SU-DHL-6 (cell line): Measurements from ENCODE around the gene LINGO1.

Experiments
- EZH2phosphoT487 ChIP-seq: fragments of 200-600 bp; sonication (generic), shearing (Covaris generic); conservative IDR thresholded peaks from 2 replicates; pipeline ENCODE4 v1.6.1; 2018; ENCODE audit warnings: mild to moderate bottlenecking, antibody characterized with exemption, low read length, moderate library complexity, mixed read lengths
- TF ChIP-seq, protein P1 (sequence below): fragments of 200-600 bp; sonication (generic); IDR thresholded peaks from one replicate; pipeline ENCODE4 v1.5.1; 2017; ENCODE audit warnings: antibody characterized with exemption, mild to moderate bottlenecking, low read length, moderate library complexity; ENCODE audit not compliant: insufficient read depth, poor library complexity, severe bottlenecking

DNA sequence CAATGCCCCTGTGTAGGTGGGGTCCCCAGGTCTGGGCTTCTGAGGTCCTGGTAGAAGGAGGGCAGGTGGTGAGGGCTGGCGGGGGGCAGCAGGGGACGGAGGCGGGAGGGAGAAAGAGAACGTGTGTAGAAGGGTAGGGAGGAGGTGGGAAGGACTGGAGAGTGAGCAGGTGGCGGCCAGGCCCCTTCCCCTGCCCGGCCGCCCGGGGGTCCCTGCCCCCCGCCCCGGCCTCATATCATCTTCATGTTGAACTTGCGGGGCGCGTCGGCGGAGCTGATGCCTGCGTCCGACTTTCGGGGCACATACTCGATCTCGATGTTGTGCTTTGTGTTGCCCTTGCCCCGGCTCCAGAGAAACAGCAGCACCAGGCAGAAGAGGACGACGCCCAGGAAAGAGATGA lies 18.9 kb downstream of the LINGO1 start:
- TF ChIP-seq, protein P1, sequence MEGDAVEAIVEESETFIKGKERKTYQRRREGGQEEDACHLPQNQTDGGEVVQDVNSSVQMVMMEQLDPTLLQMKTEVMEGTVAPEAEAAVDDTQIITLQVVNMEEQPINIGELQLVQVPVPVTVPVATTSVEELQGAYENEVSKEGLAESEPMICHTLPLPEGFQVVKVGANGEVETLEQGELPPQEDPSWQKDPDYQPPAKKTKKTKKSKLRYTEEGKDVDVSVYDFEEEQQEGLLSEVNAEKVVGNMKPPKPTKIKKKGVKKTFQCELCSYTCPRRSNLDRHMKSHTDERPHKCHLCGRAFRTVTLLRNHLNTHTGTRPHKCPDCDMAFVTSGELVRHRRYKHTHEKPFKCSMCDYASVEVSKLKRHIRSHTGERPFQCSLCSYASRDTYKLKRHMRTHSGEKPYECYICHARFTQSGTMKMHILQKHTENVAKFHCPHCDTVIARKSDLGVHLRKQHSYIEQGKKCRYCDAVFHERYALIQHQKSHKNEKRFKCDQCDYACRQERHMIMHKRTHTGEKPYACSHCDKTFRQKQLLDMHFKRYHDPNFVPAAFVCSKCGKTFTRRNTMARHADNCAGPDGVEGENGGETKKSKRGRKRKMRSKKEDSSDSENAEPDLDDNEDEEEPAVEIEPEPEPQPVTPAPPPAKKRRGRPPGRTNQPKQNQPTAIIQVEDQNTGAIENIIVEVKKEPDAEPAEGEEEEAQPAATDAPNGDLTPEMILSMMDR = no peak
- no peak for TF ChIP-seq EZH2phosphoT487
